PC-9 (cell line): ENCODE measurements around the gene DNTTIP2. TPM values are rescaled to one million over a fixed set of nuclear protein-coding genes. Genes with fewer than 3 reads are reported as not detected.
"Not testable (repeated sequence)": the region's sequence is repeated elsewhere in the genome, so short reads cannot be mapped to it uniquely, and the experiment has no call there.

Experiments used
- BruUV-seq: library from RNA; stranded (reverse); fragments of 400-500 nt; replicated peaks from 2 replicates; lab custom pipeline; 2021; lab: Mats Ljungman, UMichigan
- CTCF ChIA-PET: fragments of 300-600 bp; sonication (Branson Sonifier 250); formaldehyde crosslinking; loops from one replicate; lab custom pipeline; 2022; ENCODE audit warnings: antibody characterized with exemption; lab: Charles Lee
- POLR2A ChIA-PET: fragments of 300-600 bp; sonication (Branson Sonifier 250); formaldehyde crosslinking; loops from one replicate; lab custom pipeline; 2022; ENCODE audit warnings: antibody characterized with exemption; ENCODE audit not compliant: unreplicated experiment; lab: Charles Lee
- DNase-seq, 2 experiments: peaks; one replicate each; pipeline versions ENCODE4 v3.0.0 to v3.0.0-alpha.2; 2015 to 2022; ENCODE audit warnings: mixed read lengths in 1 of 2
- H2AFZ ChIP-seq: fragments of 200-600 bp; sonication (generic); 2 replicates; pipeline ENCODE4 v1.8.1; 2017; ENCODE audit warnings: antibody characterized with exemption
- H3F3A ChIP-seq: fragments of 200-600 bp; sonication (generic); 2 replicates; pipeline ENCODE4 v1.8.1; 2017; ENCODE audit warnings: antibody characterized with exemption, mild to moderate bottlenecking, low read depth; ENCODE audit not compliant: insufficient read depth
- H3K27ac ChIP-seq: fragments of 200-600 bp; sonication (generic); 2 replicates; pipeline ENCODE4 v1.6.1; 2016; ENCODE audit warnings: mixed run types
- H3K27me3 ChIP-seq: fragments of 200-600 bp; sonication (generic); 2 replicates; pipeline ENCODE4 v1.6.1; 2016; ENCODE audit warnings: low read depth, mixed run types; ENCODE audit not compliant: insufficient read depth
- H3K36me3 ChIP-seq: fragments of 200-600 bp; sonication (generic); 2 replicates; pipeline ENCODE4 v1.6.1; 2016; ENCODE audit warnings: low read depth, mixed run types
- H3K4me1 ChIP-seq: fragments of 200-600 bp; sonication (generic); replicated peaks from 2 replicates; pipeline ENCODE4 v1.6.1; 2016; ENCODE audit warnings: mixed run types; ENCODE audit not compliant: insufficient read depth
- H3K4me2 ChIP-seq: fragments of 200-600 bp; sonication (generic); 2 replicates; pipeline ENCODE4 v1.6.1; 2017; ENCODE audit warnings: mixed run types
- H3K4me3 ChIP-seq: fragments of 200-600 bp; sonication (generic); 2 replicates; pipeline ENCODE4 v1.6.1; 2016; ENCODE audit warnings: mixed run types
- H3K79me2 ChIP-seq: fragments of 200-600 bp; sonication (generic); 2 replicates; pipeline ENCODE4 v1.6.1; 2017; ENCODE audit warnings: low read depth, mixed run types
- H3K9me2 ChIP-seq: fragments of 200-600 bp; sonication (generic); 2 replicates; pipeline ENCODE4 v1.8.1; 2017; ENCODE audit warnings: mild to moderate bottlenecking; ENCODE audit not compliant: insufficient read depth
- H3K9me3 ChIP-seq: fragments of 200-600 bp; sonication (generic); 2 replicates; pipeline ENCODE4 v1.8.1; 2016; ENCODE audit warnings: low read depth; ENCODE audit not compliant: insufficient read depth
- H4K20me1 ChIP-seq: fragments of 200-600 bp; sonication (generic); 2 replicates; pipeline ENCODE4 v1.8.1; 2017; ENCODE audit not compliant: insufficient read depth
- EZH2 ChIP-seq: fragments of 200-600 bp; sonication (generic); IDR thresholded peaks from 2 replicates; pipeline ENCODE4 v1.8.0; 2017; ENCODE audit warnings: antibody characterized with exemption, low read depth
- intact Hi-C: fragments of 100-400 bp; cut with micrococcal nuclease; formaldehyde crosslinking; loops from one replicate; pipeline ENCODE4 v1.10.0; 2022; ENCODE audit not compliant: unreplicated experiment
- total RNA-seq: library from RNA; stranded (reverse); gene quantifications from 2 replicates; pipeline ENCODE4 v1.2.3, GENCODE V29; 2021
- TF ChIP-seq, protein P1 (sequence below): fragments of 200-600 bp; sonication (generic); conservative IDR thresholded peaks from 2 replicates; pipeline ENCODE4 v1.6.1; 2017; ENCODE audit warnings: mixed run types, antibody characterized with exemption, mild to moderate bottlenecking, moderate library complexity

Gene DNTTIP2
- total RNA-seq, 1 experiment from 2014 or later: 85.7 TPM

- Histone ChIP-seq H3K9me3 (peaks cover 12% of the 10 kb centered on the region), H3K79me2 (no peaks in the 10 kb centered on the region), H3K27ac (no peak overlapping the region), H3K36me3 (peaks cover 1% of the 10 kb centered on the region; the same call in 1 of the 2 replicates), H3F3A (0 out of 2 replicates have a peak, but pooled peaks cover 6% of the 10 kb centered on the region), H3K27me3 (no peaks in the 10 kb centered on the region), H3K4me3 (no peak overlapping the region), H3K4me1 (peaks cover 21% of the 10 kb centered on the region), H4K20me1 (no peaks in the 10 kb centered on the region), H3K9me2 (no peaks in the 10 kb centered on the region), H2AFZ (no peak overlapping the region), H3K4me2 (no peak overlapping the region)
- intact Hi-C loops: no loop called here
- ChIA-PET CTCF (no interaction called here), POLR2A (no interaction called here)
- DNase-seq: peak in 1 of 2 experiments; percentile 26
- no TSS peak for BruUV-seq
- TF ChIP-seq, protein P1, sequence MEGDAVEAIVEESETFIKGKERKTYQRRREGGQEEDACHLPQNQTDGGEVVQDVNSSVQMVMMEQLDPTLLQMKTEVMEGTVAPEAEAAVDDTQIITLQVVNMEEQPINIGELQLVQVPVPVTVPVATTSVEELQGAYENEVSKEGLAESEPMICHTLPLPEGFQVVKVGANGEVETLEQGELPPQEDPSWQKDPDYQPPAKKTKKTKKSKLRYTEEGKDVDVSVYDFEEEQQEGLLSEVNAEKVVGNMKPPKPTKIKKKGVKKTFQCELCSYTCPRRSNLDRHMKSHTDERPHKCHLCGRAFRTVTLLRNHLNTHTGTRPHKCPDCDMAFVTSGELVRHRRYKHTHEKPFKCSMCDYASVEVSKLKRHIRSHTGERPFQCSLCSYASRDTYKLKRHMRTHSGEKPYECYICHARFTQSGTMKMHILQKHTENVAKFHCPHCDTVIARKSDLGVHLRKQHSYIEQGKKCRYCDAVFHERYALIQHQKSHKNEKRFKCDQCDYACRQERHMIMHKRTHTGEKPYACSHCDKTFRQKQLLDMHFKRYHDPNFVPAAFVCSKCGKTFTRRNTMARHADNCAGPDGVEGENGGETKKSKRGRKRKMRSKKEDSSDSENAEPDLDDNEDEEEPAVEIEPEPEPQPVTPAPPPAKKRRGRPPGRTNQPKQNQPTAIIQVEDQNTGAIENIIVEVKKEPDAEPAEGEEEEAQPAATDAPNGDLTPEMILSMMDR: no peak
- TF ChIP-seq EZH2: no peak
Observed at GRCh38 chr1:93837961-93838360, 41.0 kb downstream of the DNTTIP2 start.

DNA sequence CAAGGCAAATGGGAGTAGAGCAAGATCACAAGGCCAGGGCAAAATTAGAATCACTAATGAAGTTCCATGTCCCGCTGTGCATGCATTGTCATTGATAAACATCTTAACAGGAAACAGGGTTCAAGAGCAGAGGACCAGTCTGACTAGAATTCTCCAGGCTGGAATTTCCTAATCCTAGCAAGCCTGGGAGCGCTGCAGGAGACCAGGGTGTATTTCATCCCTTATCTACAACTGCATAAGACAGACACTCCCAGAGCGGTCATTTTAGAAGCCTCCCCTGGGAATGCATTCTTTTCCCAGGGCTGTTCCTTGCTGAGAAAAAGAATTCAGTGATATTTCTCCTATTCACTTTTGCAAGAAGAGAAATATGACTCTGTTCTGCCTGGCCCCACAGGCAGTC lies 45.7 kb downstream of the DNTTIP2 start:
- H3K4me2 ChIP-seq, H3K9me2 ChIP-seq, H3K4me3 ChIP-seq, BruUV-seq, H3K27ac ChIP-seq, intact Hi-C loops, H3K27me3 ChIP-seq, H3K36me3 ChIP-seq, POLR2A ChIA-PET, H2AFZ ChIP-seq, DNase-seq, H4K20me1 ChIP-seq, H3K79me2 ChIP-seq: not testable (repeated sequence)
- CTCF ChIA-PET: interaction anchor here (0.6 kb wide), 1 partner anchor 278 kb away, joined by 5 read pairs; no protein-coding TSS in a partner anchor
- H3K9me3 ChIP-seq: peaks cover 36% of the 10 kb centered on the region
- H3F3A ChIP-seq: peaks cover 19% of the 10 kb centered on the region
- H3K4me1 ChIP-seq: peaks cover 22% of the 10 kb centered on the region

DNA sequence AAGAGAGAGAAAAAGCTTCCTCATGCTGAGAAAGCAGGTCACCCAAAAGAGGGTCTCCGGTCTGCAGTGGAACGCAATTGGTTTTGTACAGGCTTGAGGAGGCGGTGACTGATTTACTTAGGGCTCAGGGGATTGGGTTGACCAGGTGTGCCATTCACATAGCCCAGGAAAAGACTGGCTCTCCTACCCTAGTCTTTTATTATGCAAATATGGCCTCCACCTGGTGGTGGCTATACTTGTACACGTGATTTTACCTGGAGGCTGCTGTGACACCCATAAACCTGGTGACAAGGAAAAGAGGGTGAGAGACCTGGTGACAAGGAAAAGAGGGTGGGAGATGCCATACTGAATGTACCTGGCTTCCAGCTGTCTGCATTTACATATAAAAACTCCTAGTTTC lies 49.9 kb downstream of the DNTTIP2 start:
- Histone ChIP-seq H3K79me2 (no peaks in the 10 kb centered on the region), H3K4me2 (peak overlapping the region; percentile 64), H3K27ac (peak overlapping the region; percentile 72), H3F3A (peaks cover 33% of the 10 kb centered on the region), H3K27me3 (no peaks in the 10 kb centered on the region), H3K9me3 (peaks cover 31% of the 10 kb centered on the region; the same call in 1 of the 2 replicates), H3K9me2 (no peaks in the 10 kb centered on the region), H4K20me1 (no peaks in the 10 kb centered on the region), H2AFZ (no peak overlapping the region), H3K4me1 (peaks cover 44% of the 10 kb centered on the region), H3K4me3 (no peak overlapping the region; the same call in 1 of the 2 replicates), H3K36me3 (no peaks in the 10 kb centered on the region; the same call in 1 of the 2 replicates)
- ChIA-PET POLR2A (interaction anchor here (0.7 kb wide), 1 partner anchor 218 kb away, joined by 4 read pairs; no protein-coding TSS in a partner anchor), CTCF (interaction anchor here (0.9 kb wide), 1 partner anchor 12 kb away, joined by 3 read pairs; no protein-coding TSS in a partner anchor)
- TF ChIP-seq, protein P1: no peak; the same call in 1 of the 2 replicates
- no peak for TF ChIP-seq EZH2
- no TSS peak for BruUV-seq
- intact Hi-C loops: loop anchor here (5.0 kb wide), 3 partner anchors 92 to 382 kb away; partner anchors contain the start of gene FNBP1L
- DNase-seq: peak in 1 of 2 experiments; percentile 55
